Panc1 (cell line): ENCODE results near the gene FYN. TPM values are rescaled to one million over a fixed set of nuclear protein-coding genes. Genes with fewer than 3 reads are reported as not detected.

Experiments
- ATAC-seq: fragments of 200-7000 bp; cut with Tn5 transposase; 2 replicates; pipeline ENCODE4 v1.9.1; 2020; ENCODE audit warnings: mild to moderate bottlenecking, moderate library complexity
- BruUV-seq: library from RNA; stranded (reverse); fragments of 400-500 nt; replicated peaks from 2 replicates; lab custom pipeline; 2021; lab: Mats Ljungman, UMichigan
- CTCF ChIA-PET: fragments of 300-600 bp; sonication (Branson Sonifier 250); formaldehyde crosslinking; loops from one replicate; lab custom pipeline; 2022; ENCODE audit warnings: antibody characterized with exemption; lab: Charles Lee
- POLR2A ChIA-PET: fragments of 300-600 bp; sonication (Branson Sonifier 250); formaldehyde crosslinking; loops from one replicate; lab custom pipeline; 2022; ENCODE audit warnings: antibody characterized with exemption; lab: Charles Lee
- DNase-seq: peaks from one replicate; pipeline ENCODE4 v3.0.0-alpha.2; 2010; ENCODE audit warnings: low read depth, low spot score
- H3K27ac ChIP-seq: 2 replicates; pipeline ENCODE4 v1.5.1; 2011; ENCODE audit warnings: mild to moderate bottlenecking, low read length, inconsistent platforms
- H3K27me3 ChIP-seq: fragments of 200-500 bp; sonication (Bioruptor generic); 2 replicates; pipeline ENCODE4 v1.6.0; 2014; ENCODE audit warnings: low read length, inconsistent platforms; ENCODE audit not compliant: control insufficient read depth, insufficient read depth
- H3K36me3 ChIP-seq: fragments of 200-500 bp; sonication (Bioruptor generic); 2 replicates; pipeline ENCODE4 v1.5.1; 2014; ENCODE audit warnings: inconsistent platforms, mild to moderate bottlenecking, low read length, moderate library complexity; ENCODE audit not compliant: control insufficient read depth, insufficient read depth
- H3K4me1 ChIP-seq: 2 replicates; pipeline ENCODE4 v1.5.1; 2011; ENCODE audit warnings: inconsistent platforms, mild to moderate bottlenecking, low read length, moderate library complexity; ENCODE audit not compliant: control insufficient read depth, insufficient read depth
- H3K4me3 ChIP-seq, 2 experiments: 2 replicates each; pipeline ENCODE4 v1.5.1; 2011 to 2012; ENCODE audit warnings: low read depth in 2 of 2, low read length in 2 of 2, mild to moderate bottlenecking in 2 of 2, inconsistent platforms in 1 of 2, moderate library complexity in 1 of 2
- H3K9me3 ChIP-seq: fragments of 200-500 bp; sonication (Bioruptor generic); 2 replicates; pipeline ENCODE4 v1.5.1; 2014; ENCODE audit warnings: low read depth, mild to moderate bottlenecking, inconsistent platforms, low read length, moderate library complexity; ENCODE audit not compliant: control insufficient read depth, insufficient read depth
- CTCF ChIP-seq: fragments of 450-650 bp; IDR thresholded peaks from 2 replicates; pipeline ENCODE4 v1.5.1; 2017; ENCODE audit warnings: mild to moderate bottlenecking
- POLR2AphosphoS5 ChIP-seq: IDR thresholded peaks from 2 replicates; pipeline ENCODE4 v1.6.1; 2012; ENCODE audit warnings: mild to moderate bottlenecking, low read depth, low read length, moderate library complexity
- REST ChIP-seq, 2 experiments: IDR thresholded peaks; 2 replicates each; pipeline ENCODE4 v1.6.1; 2011 to 2012; ENCODE audit warnings: low read depth in 2 of 2, control low read depth in 1 of 2, low read length in 1 of 2, mild to moderate bottlenecking in 1 of 2, moderate library complexity in 1 of 2; ENCODE audit not compliant: insufficient read depth in 1 of 2
- SIN3A ChIP-seq: IDR thresholded peaks from 2 replicates; pipeline ENCODE4 v1.6.1; 2012; ENCODE audit warnings: low read depth, mild to moderate bottlenecking, low read length, moderate library complexity, borderline replicate concordance; ENCODE audit not compliant: insufficient read depth
- TCF7L2 ChIP-seq: IDR thresholded peaks from 2 replicates; pipeline ENCODE4 v1.6.1; 2011; ENCODE audit warnings: mild to moderate bottlenecking, low read depth, low read length, inconsistent platforms
- in situ Hi-C: cut with HindIII; loops from 2 replicates; pipeline ENCODE4 v1.10.0; 2016; ENCODE audit warnings: low sequenced_read_pairs, low pct_unique_long_range_greater_than_20kb
- intact Hi-C: fragments of 100-400 bp; cut with micrococcal nuclease; formaldehyde crosslinking; loops from one replicate; pipeline ENCODE4 v1.10.0; 2022; ENCODE audit not compliant: unreplicated experiment
- total RNA-seq: library from RNA; stranded (reverse); gene quantifications from one replicate; pipeline ENCODE4 v1.2.1, GENCODE V29; 2021; ENCODE audit not compliant: unreplicated experiment

FYN gene
- total RNA-seq, 1 experiment from 2014 or later: 4.2 TPM

- TF ChIP-seq CTCF (no peak), SIN3A (no peak), POLR2AphosphoS5 (no peak), REST (IDR thresholded peaks at IDR 0.05; ENCODE audit: insufficient read depth in 1 of 2, low read depth in 2 of 2, low read length in 1 of 2) (no peak), TCF7L2 (no peak)
- DNase-seq (no peak), ATAC-seq (no peak)
- Histone ChIP-seq H3K36me3 (no peaks in the 10 kb centered on the region), H3K9me3 (no peaks in the 10 kb centered on the region), H3K27me3 (peaks cover 2% of the 10 kb centered on the region), H3K4me1 (no peaks in the 10 kb centered on the region), H3K27ac (no peak overlapping the region), H3K4me3 (no peak overlapping the region)
- POLR2A ChIA-PET: no interaction called here
- BruUV-seq: no TSS peak
- in situ Hi-C loops (no loop called here), intact Hi-C loops (no loop called here)
- CTCF ChIA-PET: no interaction called here
Measured at GRCh38 chr6:111809766-111810165, 63.5 kb downstream of the FYN start.

DNA sequence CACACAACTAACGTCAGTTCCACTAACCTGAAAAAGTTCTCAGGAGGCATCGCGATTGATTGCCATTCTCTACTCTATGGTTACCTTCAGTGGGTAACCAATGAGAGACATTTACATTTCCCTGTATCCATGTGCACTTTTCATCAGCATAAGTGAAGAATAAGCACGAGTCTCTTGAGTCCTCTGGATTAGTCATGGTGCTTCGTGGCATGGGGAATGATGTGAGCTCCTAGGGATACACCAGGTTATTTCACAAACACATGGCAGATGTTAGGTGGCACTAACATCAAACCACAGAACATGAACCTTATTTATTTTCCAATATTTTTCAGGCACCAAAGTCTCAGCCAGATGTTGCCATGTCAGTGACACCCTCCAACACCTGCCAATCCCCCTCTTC is 64.0 kb downstream of the FYN start:
- intact Hi-C loops (no loop called here), in situ Hi-C loops (no loop called here)
- ChIA-PET POLR2A (no interaction called here), CTCF (no interaction called here)
- DNase-seq (no peak), ATAC-seq (no peak)
- no peaks in the 10 kb centered on the region for H3K4me1 ChIP-seq
- H3K27me3 ChIP-seq: no peaks in the 10 kb centered on the region; the same call in 1 of the 2 replicates
- H3K27ac ChIP-seq: no peak overlapping the region
- H3K36me3 ChIP-seq: no peaks in the 10 kb centered on the region
- BruUV-seq: no TSS peak
- TF ChIP-seq CTCF (no peak), TCF7L2 (no peak), SIN3A (no peak), POLR2AphosphoS5 (no peak), REST (IDR thresholded peaks at IDR 0.05; ENCODE audit: insufficient read depth in 1 of 2, low read depth in 2 of 2, low read length in 1 of 2) (no peak)
- no peaks in the 10 kb centered on the region for H3K9me3 ChIP-seq
- H3K4me3 ChIP-seq: no peak overlapping the region
